Glutamatergic neuron (in vitro differentiated cells): Measurements from ENCODE around the gene ODAD4. TPM values are rescaled to one million over a fixed set of nuclear protein-coding genes. Genes with fewer than 3 reads are reported as not detected.
A peak's percentile ranks its signal among the peaks of the same experiment; 100 is the strongest.

ENCODE experiments used
- DNase-seq: peaks from one replicate; pipeline ENCODE4 v3.0.0; 2022
- H3K27ac Mint-ChIP-seq: one replicate; pipeline ENCODE4 v1.8.0; 2020; ENCODE audit warnings: mild to moderate bottlenecking, mixed read lengths, inconsistent platforms; ENCODE audit not compliant: unreplicated experiment
- H3K27me3 Mint-ChIP-seq: one replicate; pipeline ENCODE4 v1.8.0; 2020; ENCODE audit warnings: mild to moderate bottlenecking, moderate library complexity, mixed read lengths, inconsistent platforms; ENCODE audit not compliant: unreplicated experiment
- H3K36me3 Mint-ChIP-seq: one replicate; pipeline ENCODE4 v1.8.0; 2020; ENCODE audit warnings: mild to moderate bottlenecking, mixed read lengths, inconsistent platforms; ENCODE audit not compliant: unreplicated experiment
- H3K4me1 Mint-ChIP-seq: one replicate; pipeline ENCODE4 v1.8.0; 2020; ENCODE audit warnings: mild to moderate bottlenecking, low read depth, mixed read lengths, inconsistent platforms; ENCODE audit not compliant: unreplicated experiment
- H3K4me3 Mint-ChIP-seq: one replicate; pipeline ENCODE4 v1.8.0; 2020; ENCODE audit warnings: mild to moderate bottlenecking, mixed read lengths, inconsistent platforms; ENCODE audit not compliant: unreplicated experiment
- H3K9me3 Mint-ChIP-seq: one replicate; pipeline ENCODE4 v1.8.0; 2020; ENCODE audit warnings: mild to moderate bottlenecking, moderate library complexity, mixed read lengths, inconsistent platforms; ENCODE audit not compliant: unreplicated experiment
- total RNA-seq: library from RNA; stranded (reverse); fragmentation: NEBNext Ultra II Directional; extraction: Animal tissue kit (Norgen Biotek cat#: 25700); gene quantifications from one replicate; pipeline ENCODE4 v1.2.1, GENCODE V29; 2021; ENCODE audit not compliant: unreplicated experiment
- TF ChIP-seq, protein P1 (sequence below): fragments of 200-600 bp; sonication (generic); IDR thresholded peaks from one replicate; pipeline ENCODE4 v1.5.0; 2021; ENCODE audit not compliant: partially characterized antibody, unreplicated experiment

ODAD4 gene
- total RNA-seq, 1 donor from 2014 or later: 3.4 TPM

DNA sequence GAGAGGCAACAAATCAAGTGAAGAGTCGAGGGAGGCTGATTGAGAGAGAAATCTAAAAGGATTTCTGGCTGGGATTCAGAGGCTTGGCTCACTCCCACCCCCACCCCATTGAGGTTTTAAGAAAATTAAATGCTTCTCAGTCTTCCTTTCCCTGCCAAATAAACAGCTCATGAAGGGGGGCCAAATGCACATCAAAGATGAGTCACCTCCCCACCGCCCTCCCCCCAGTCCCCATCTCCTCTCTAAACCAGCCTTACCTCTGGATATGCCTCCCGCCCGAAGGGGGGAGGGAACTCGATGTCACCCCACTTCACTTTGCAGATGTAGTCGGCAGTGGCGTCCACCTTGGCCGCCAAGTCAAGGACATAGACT is 23.2 kb upstream of the ODAD4 start:
- Mint-ChIP-seq H3K36me3 (no peaks in the 10 kb centered on the region), H3K4me1 (peaks cover 14% of the 10 kb centered on the region), H3K4me3 (no peak overlapping the region), H3K27me3 (peaks cover 10% of the 10 kb centered on the region), H3K9me3 (peaks cover 16% of the 10 kb centered on the region), H3K27ac (peak overlapping the region; percentile 77)
- TF ChIP-seq, protein P1, sequence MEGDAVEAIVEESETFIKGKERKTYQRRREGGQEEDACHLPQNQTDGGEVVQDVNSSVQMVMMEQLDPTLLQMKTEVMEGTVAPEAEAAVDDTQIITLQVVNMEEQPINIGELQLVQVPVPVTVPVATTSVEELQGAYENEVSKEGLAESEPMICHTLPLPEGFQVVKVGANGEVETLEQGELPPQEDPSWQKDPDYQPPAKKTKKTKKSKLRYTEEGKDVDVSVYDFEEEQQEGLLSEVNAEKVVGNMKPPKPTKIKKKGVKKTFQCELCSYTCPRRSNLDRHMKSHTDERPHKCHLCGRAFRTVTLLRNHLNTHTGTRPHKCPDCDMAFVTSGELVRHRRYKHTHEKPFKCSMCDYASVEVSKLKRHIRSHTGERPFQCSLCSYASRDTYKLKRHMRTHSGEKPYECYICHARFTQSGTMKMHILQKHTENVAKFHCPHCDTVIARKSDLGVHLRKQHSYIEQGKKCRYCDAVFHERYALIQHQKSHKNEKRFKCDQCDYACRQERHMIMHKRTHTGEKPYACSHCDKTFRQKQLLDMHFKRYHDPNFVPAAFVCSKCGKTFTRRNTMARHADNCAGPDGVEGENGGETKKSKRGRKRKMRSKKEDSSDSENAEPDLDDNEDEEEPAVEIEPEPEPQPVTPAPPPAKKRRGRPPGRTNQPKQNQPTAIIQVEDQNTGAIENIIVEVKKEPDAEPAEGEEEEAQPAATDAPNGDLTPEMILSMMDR: no peak
- DNase-seq: no peak

DNA sequence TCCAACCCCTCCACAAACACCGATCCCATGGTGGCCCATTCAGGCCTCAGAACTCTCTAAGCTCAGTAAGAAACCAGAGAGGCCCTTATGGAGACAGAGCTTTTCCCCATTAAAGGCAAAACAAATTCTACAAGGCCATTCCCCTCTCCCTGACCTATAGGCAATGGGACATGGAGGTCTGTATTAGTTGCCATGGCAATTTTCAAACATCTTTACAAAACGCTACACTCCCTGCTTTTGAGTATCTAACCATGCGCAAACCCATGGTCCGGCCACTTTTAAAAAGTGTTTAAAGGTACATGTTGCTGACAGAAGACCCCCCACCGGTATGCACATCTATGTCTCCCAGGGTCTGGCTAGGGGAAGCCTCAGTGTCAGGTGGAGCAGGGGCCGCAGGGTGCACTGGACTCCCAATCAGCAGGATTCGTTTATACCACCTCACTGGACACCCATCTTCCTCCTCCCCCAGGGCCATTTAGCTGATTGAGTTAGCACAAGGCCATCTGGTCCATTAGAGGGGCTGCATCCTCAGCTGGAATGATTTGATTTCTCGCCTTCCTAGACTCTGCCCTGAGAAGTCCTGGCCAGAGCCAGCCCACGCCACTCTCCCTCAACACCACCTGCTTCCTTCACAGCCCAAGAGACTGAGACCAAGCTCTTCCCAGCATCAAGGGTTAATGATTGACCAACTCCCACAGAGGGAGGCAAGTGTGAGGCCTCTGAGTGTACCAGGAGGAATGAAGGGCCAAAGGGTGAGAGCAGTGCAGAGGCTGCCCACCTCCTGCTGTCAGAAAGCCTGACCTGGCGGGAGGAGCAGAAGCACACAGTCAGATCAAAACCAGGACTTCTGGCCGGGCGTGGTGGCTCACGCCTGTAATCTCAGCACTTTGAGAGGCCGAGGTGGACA is 22.5 kb upstream of the ODAD4 start:
- no peak for DNase-seq
- H3K27ac Mint-ChIP-seq: peak overlapping the region; percentile 77
- H3K27me3 Mint-ChIP-seq: peaks cover 13% of the 10 kb centered on the region
- TF ChIP-seq, protein P1: no peak
- peaks cover 16% of the 10 kb centered on the region for H3K9me3 Mint-ChIP-seq
- H3K4me3 Mint-ChIP-seq: peak overlapping the region; percentile 39
- no peaks in the 10 kb centered on the region for H3K36me3 Mint-ChIP-seq
- peaks cover 18% of the 10 kb centered on the region for H3K4me1 Mint-ChIP-seq

DNA sequence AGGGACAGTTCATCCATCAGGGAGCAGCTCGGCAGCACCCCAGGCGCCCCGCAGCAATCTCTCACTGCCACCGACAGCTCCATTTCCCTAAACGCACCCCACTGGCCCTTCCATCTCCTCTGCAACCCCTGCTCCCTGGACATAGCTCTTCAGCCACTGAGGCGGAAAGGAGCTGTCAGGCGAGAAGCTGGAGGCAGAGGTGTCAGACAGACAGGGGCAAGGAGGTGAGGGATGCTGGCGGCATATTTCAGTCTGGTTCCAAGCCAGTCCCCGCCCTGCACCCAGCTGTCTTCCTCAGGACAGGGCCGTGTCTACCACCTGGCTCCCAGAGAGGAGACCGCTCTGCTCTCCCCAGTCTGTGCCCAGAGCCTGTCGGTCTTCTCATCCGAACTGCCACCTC is 21.3 kb upstream of the ODAD4 start:
- Mint-ChIP-seq H3K27ac (no peak overlapping the region), H3K27me3 (peaks cover 13% of the 10 kb centered on the region), H3K9me3 (peaks cover 16% of the 10 kb centered on the region), H3K4me1 (peaks cover 26% of the 10 kb centered on the region), H3K36me3 (no peaks in the 10 kb centered on the region), H3K4me3 (no peak overlapping the region)
- TF ChIP-seq, protein P1: no peak
- DNase-seq: no peak

DNA sequence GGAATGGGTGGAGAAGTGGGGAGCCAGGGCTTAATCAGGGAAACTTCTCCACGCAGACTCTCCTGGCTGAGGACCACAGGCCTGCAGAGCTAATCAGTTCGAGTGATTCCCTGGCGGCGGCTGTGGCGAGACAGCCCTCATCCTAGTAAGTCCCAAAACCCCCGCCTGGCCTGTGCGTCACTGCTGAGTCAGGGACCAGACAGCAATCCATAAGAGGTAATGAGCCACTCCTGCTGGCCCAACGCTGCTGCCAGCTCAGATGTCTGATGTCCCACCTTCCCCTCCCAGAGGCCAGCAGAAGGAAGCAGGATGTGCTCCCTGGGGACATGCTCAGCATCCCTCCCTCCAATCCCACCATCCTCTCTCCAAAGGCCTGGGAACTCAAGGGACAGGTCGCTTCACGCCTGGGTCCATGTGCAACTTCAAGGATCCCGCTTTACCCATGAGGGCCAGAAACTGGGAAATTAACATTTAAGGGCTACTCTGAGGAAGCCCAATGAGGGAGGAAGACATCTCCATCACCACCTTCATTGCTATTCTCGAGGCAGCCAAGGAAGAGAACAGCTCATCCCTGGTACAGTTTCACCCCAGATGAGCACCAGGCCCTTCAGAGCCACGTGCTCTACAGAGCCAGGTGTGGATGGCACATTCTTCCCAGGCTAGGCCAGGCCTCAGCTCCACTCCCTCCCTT is 19.6 kb upstream of the ODAD4 start:
- H3K36me3 Mint-ChIP-seq: no peaks in the 10 kb centered on the region
- peaks cover 43% of the 10 kb centered on the region for H3K4me1 Mint-ChIP-seq
- H3K27me3 Mint-ChIP-seq: peaks cover 11% of the 10 kb centered on the region
- peaks cover 12% of the 10 kb centered on the region for H3K9me3 Mint-ChIP-seq
- H3K4me3 Mint-ChIP-seq: peak overlapping the region; percentile 15
- no peak for DNase-seq
- peak overlapping the region; percentile 38 for H3K27ac Mint-ChIP-seq
- TF ChIP-seq, protein P1: no peak

DNA sequence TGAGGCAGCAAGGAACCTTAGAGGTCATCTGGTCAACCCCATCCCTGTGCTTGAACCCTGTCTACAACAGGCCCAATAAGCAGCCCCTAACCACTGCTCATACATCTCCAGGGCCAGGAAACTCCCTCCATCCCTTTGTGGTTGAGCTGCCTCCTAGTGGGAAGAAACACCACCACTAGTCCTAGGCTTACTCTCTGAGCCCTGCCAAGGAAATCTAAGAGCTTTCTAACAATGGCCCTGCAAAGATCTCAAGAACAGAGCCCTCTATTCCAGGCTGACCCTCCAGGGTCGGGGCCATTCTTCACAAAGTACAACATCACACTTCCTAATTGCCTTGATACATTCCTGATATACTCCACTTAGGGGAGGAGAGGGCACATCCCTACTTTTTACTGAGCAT is 17.5 kb upstream of the ODAD4 start:
- H3K4me1 Mint-ChIP-seq: peaks cover 50% of the 10 kb centered on the region
- H3K36me3 Mint-ChIP-seq: no peaks in the 10 kb centered on the region
- no peak for DNase-seq
- no peak overlapping the region for H3K4me3 Mint-ChIP-seq
- H3K9me3 Mint-ChIP-seq: peaks cover 6% of the 10 kb centered on the region
- H3K27me3 Mint-ChIP-seq: peaks cover 6% of the 10 kb centered on the region
- H3K27ac Mint-ChIP-seq: no peak overlapping the region
- TF ChIP-seq, protein P1: no peak
